Measurements from ENCODE around the gene CEP85. TPM values are rescaled to one million over a fixed set of nuclear protein-coding genes. Genes with fewer than 3 reads are reported as not detected.

The CEP85 gene
- total and polyA plus RNA-seq, 9 of the 15 experiments (the other 6 are each of a cell fraction or from before 2014, with no cell fraction given) = 42.1 to 140 (median 92.6) TPM

- TF ChIP-seq ZBTB11 (CRISPR knock-in tag; IDR thresholded peaks at IDR 0.05) = 0 out of 6 replicates have a peak, but pooled peaks of 1 of the 3 experiments have one; percentile 5
- TF ChIP-seq BACH1 (tag; IDR thresholded peaks at IDR 0.05) = no peak
- peak; percentile 97 for TF ChIP-seq POLR2B (IDR thresholded peaks at IDR 0.05; ENCODE audit: low read depth, partially characterized antibody)
- TF ChIP-seq STAT5B (CRISPR knock-in tag; IDR thresholded peaks at IDR 0.05) = no peak
- TF ChIP-seq MTA1 (IDR thresholded peaks at IDR 0.05; ENCODE audit: borderline replicate concordance) = no peak
- peak; percentile 61 for TF ChIP-seq MEIS2 (IDR thresholded peaks at IDR 0.05; ENCODE audit: partially characterized antibody)
- no peak for TF ChIP-seq PHTF2 (CRISPR knock-in tag; IDR thresholded peaks at IDR 0.05)
- no peak for TF ChIP-seq SETDB1 (IDR thresholded peaks at IDR 0.05; ENCODE audit: low read length)
- peak; percentile 91 for TF ChIP-seq ZBTB2 (IDR thresholded peaks at IDR 0.05)
- no peak for TF ChIP-seq CHAMP1 (IDR thresholded peaks at IDR 0.05)
- no peak for TF ChIP-seq MAFG (tag; conservative IDR thresholded peaks at IDR 0.05)
- peak; percentile 56; the same call in 1 of the 2 replicates for TF ChIP-seq SMC3 (conservative IDR thresholded peaks at IDR 0.05; ENCODE audit: insufficient read depth, low read depth, low read length)
- TF ChIP-seq ID3 (CRISPR knock-in tag; IDR thresholded peaks at IDR 0.05) = no peak
- no peak; the same call in 1 of the 2 replicates for TF ChIP-seq ID3 (tag; IDR thresholded peaks at IDR 0.05)
- TF ChIP-seq SREBF1 (IDR thresholded peaks at IDR 0.05; ENCODE audit: borderline replicate concordance, low read depth, low read length) = peak; percentile 69; the same call in 1 of the 2 replicates
- no peak for TF ChIP-seq DACH1 (IDR thresholded peaks at IDR 0.05; ENCODE audit: partially characterized antibody)
- no peak for TF ChIP-seq IFI16 (CRISPR knock-in tag; IDR thresholded peaks at IDR 0.05)
- peak; percentile 59; the same call in 1 of the 2 replicates for TF ChIP-seq MXI1 (IDR thresholded peaks at IDR 0.05; ENCODE audit: low read depth, low read length)
These were observed at the start of gene CEP85 (continued) for GRCh38 chr1:26233903-26234643.

All from K562 (cell line).